Sigmoid colon (tissue), 7 donors: ENCODE results near the gene OASL. TPM values are rescaled to one million over a fixed set of nuclear protein-coding genes. Genes with fewer than 3 reads are reported as not detected.

ENCODE experiments used
- DNase-seq: peaks from one replicate; pipeline ENCODE4 v3.0.0-alpha.2; 2019
- H3K27ac ChIP-seq, 4 donors: fragments of 200-600 bp; sonication (generic); one replicate each; pipeline ENCODE4 v1.5.1; 2016 to 2019; ENCODE audit warnings: mild to moderate bottlenecking in 1 of 4
- H3K27me3 ChIP-seq, 3 donors: fragments of 200-600 bp; sonication (generic); one replicate each; pipeline ENCODE4 v1.5.1; 2019; ENCODE audit warnings: mild to moderate bottlenecking in 1 of 3
- H3K36me3 ChIP-seq, 4 donors: fragments of 200-600 bp; sonication (generic); one replicate each; pipeline ENCODE4 v1.5.1; 2016 to 2019
- H3K4me1 ChIP-seq, 4 donors: fragments of 200-600 bp; sonication (generic); one replicate each; pipeline ENCODE4 v1.5.1; 2017 to 2019
- H3K4me3 ChIP-seq, 4 donors: fragments of 200-600 bp; sonication (generic); one replicate each; pipeline ENCODE4 v1.5.1; 2017 to 2019; ENCODE audit warnings: mild to moderate bottlenecking in 2 of 4, moderate library complexity in 1 of 4
- H3K9me3 ChIP-seq, 4 donors: fragments of 200-600 bp in 3 of 4; sonication (generic) in 3 of 4; one replicate each; pipeline versions ENCODE4 v1.5.1 to v1.6.1; 2013 to 2019
- CTCF ChIP-seq, 4 experiments: fragments of 450-650 bp in 3 of 4; fragments of 200-600 bp in 1 of 4; IDR thresholded peaks; one replicate each; pipeline ENCODE4 v1.5.1; 2016 to 2019; ENCODE audit warnings: antibody characterized with exemption in 4 of 4, mild to moderate bottlenecking in 3 of 4, moderate library complexity in 2 of 4
- EP300 ChIP-seq, 4 donors: sonication (generic); formaldehyde crosslinking; IDR thresholded peaks; one replicate each; pipeline ENCODE4 v1.6.1; 2017; ENCODE audit warnings: antibody characterized with exemption in 4 of 4
- POLR2A ChIP-seq, 2 donors: fragments of 450-650 bp; IDR thresholded peaks; one replicate each; pipeline ENCODE4 v1.6.1; 2016; ENCODE audit warnings: antibody characterized with exemption in 2 of 2, mild to moderate bottlenecking in 2 of 2, moderate library complexity in 2 of 2
- POLR2AphosphoS5 ChIP-seq, 4 donors: sonication (generic); formaldehyde crosslinking; IDR thresholded peaks; one replicate each; pipeline ENCODE4 v1.6.1; 2017; ENCODE audit warnings: antibody characterized with exemption in 4 of 4
- WGBS, 2 donors: extraction: QIAGEN DNeasy Blood & Tissue Kit; methylation state at CpG; one replicate each; pipeline ENCODE4 v1.1.7; 2013; 5-methylcytosine and 5-hydroxymethylcytosine counted together
- intact Hi-C: fragments of 100-400 bp; cut with DNase I; formaldehyde crosslinking; loops from one replicate; pipeline ENCODE4 v1.15.1; 2023
- polyA plus RNA-seq, 3 donors: library from polyadenylated mRNA; stranded (reverse); fragments of 200-250 nt; gene quantifications; one replicate each; pipeline ENCODE4 v1.2.3, GENCODE V29; 2013
- total RNA-seq, 4 donors: library from RNA; depleted of rRNA; stranded (reverse); fragments of >200 nt; gene quantifications; one replicate each; pipeline ENCODE4 v1.1.0, GENCODE V29; 2016
- donor health status: healthy with polysubstance abuse.
- donor health status: Bipolar disorder and iron deficiency.
- donor health status: healthy.

The OASL gene
- total and polyA plus RNA-seq, 7 donors = under 0.01 to 57.6 (median 10.8) TPM; not detected in 2

- intact Hi-C loops = no loop called here
- no peak for TF ChIP-seq POLR2AphosphoS5 (IDR thresholded peaks at IDR 0.05)
- no peak for TF ChIP-seq CTCF (IDR thresholded peaks at IDR 0.05)
- TF ChIP-seq POLR2A (IDR thresholded peaks at IDR 0.05) = no peak
- TF ChIP-seq EP300 (IDR thresholded peaks at IDR 0.05) = no peak
Measured at GRCh38 chr12:121085506-121086353, 46.7 kb upstream of the OASL start.

GRCh38 chr12:121085069-121085468 lies 46.0 kb upstream of the OASL start:
- no peaks in the 10 kb centered on the region for H3K36me3 ChIP-seq
- no peaks in the 10 kb centered on the region for H3K9me3 ChIP-seq
- TF ChIP-seq EP300 (IDR thresholded peaks at IDR 0.05) (no peak), POLR2A (IDR thresholded peaks at IDR 0.05) (no peak), CTCF (IDR thresholded peaks at IDR 0.05) (no peak), POLR2AphosphoS5 (IDR thresholded peaks at IDR 0.05) (no peak)
- no peak overlapping the region for H3K27ac ChIP-seq
- no peaks in the 10 kb centered on the region for H3K27me3 ChIP-seq
- no peaks in the 10 kb centered on the region for H3K4me1 ChIP-seq
- intact Hi-C loops = no loop called here
- DNase-seq = no peak
- no peak overlapping the region for H3K4me3 ChIP-seq
- 85 to 90% methylated on average over 4 of the region's 4 CpGs for WGBS, 2 donors

More at GRCh38 chr12:121085506-121086353, 46.7 kb upstream of the OASL start:
- 95% methylated on average over 17 of the region's 17 CpGs for WGBS, 2 donors
- Histone ChIP-seq H3K27me3 (no peaks in the 10 kb centered on the region), H3K36me3 (no peaks in the 10 kb centered on the region), H3K9me3 (no peaks in the 10 kb centered on the region), H3K4me1 (no peaks in the 10 kb centered on the region), H3K4me3 (no peak overlapping the region), H3K27ac (no peak overlapping the region)
- DNase-seq = no peak

- intact Hi-C loops = no loop called here
- TF ChIP-seq EP300 (IDR thresholded peaks at IDR 0.05) (no peak), CTCF (IDR thresholded peaks at IDR 0.05) (no peak), POLR2A (IDR thresholded peaks at IDR 0.05) (no peak), POLR2AphosphoS5 (IDR thresholded peaks at IDR 0.05) (no peak)
- no peaks in the 10 kb centered on the region for H3K27me3 ChIP-seq
- H3K9me3 ChIP-seq = no peaks in the 10 kb centered on the region
- no peak for DNase-seq
- H3K36me3 ChIP-seq = no peaks in the 10 kb centered on the region
- H3K4me3 ChIP-seq = no peak overlapping the region
- no peaks in the 10 kb centered on the region for H3K4me1 ChIP-seq
- no peak overlapping the region for H3K27ac ChIP-seq
- 89 to 91% methylated on average over 3 of the region's 3 CpGs for WGBS, 2 donors
Measured at GRCh38 chr12:121084229-121084628, 45.2 kb upstream of the OASL start.

GRCh38 chr12:121080909-121081308 lies 41.9 kb upstream of the OASL start:
- no peak overlapping the region for H3K27ac ChIP-seq
- no peaks in the 10 kb centered on the region for H3K27me3 ChIP-seq
- WGBS, 2 donors = 95 to 98% methylated on average over 2 of the region's 2 CpGs
- TF ChIP-seq CTCF (IDR thresholded peaks at IDR 0.05) (no peak), EP300 (IDR thresholded peaks at IDR 0.05) (no peak), POLR2AphosphoS5 (IDR thresholded peaks at IDR 0.05) (no peak), POLR2A (IDR thresholded peaks at IDR 0.05) (no peak)
- no peak overlapping the region for H3K4me3 ChIP-seq
- H3K36me3 ChIP-seq = no peaks in the 10 kb centered on the region
- intact Hi-C loops = no loop called here
- no peaks in the 10 kb centered on the region for H3K9me3 ChIP-seq
- no peaks in the 10 kb centered on the region for H3K4me1 ChIP-seq
- no peak for DNase-seq
